T-cell (primary cell): ENCODE data around the gene DDX11. TPM values are rescaled to one million over a fixed set of nuclear protein-coding genes. Genes with fewer than 3 reads are reported as not detected.
"Not testable (repeated sequence)": the region's sequence is repeated elsewhere in the genome, so short reads cannot be mapped to it uniquely, and the experiment has no call there.

Source experiments
- ATAC-seq, 4 experiments: fragments of 200-7000 bp in 3 of 4; fragments of 150-1000 bp in 1 of 4; cut with Tn5 transposase; replicated peaks in 1 of 4; 1 replicate in 3 of 4; 2 replicates in 1 of 4; pipeline ENCODE4 v1.10.0; 2021; ENCODE audit warnings: moderate library complexity in 3 of 4, mild to moderate bottlenecking in 2 of 4, moderate number of reproducible peaks in 1 of 4
- CTCF ChIA-PET, 2 donors: fragments of 300-600 bp; sonication (Branson Sonifier 250); formaldehyde crosslinking; loops; one replicate each; lab custom pipeline; 2022; ENCODE audit warnings: antibody characterized with exemption in 2 of 2; lab: Charles Lee
- POLR2A ChIA-PET, 2 donors: fragments of 300-600 bp; sonication (Branson Sonifier 250); formaldehyde crosslinking; loops; one replicate each; lab custom pipeline; 2022; ENCODE audit warnings: antibody characterized with exemption in 2 of 2; lab: Charles Lee
- DNase-seq, 35 experiments: peaks; one replicate each; pipeline versions ENCODE4 v3.0.0 to v3.0.0-alpha.2; 2013 to 2023
- H3K27ac ChIP-seq: one replicate; pipeline ENCODE4 v1.5.1; 2013; ENCODE audit warnings: low read length
- H3K27me3 ChIP-seq, 2 experiments: replicated peaks in 1 of 2; 1 replicate in 1 of 2; 2 replicates in 1 of 2; pipeline versions ENCODE4 v1.6.1 to v1.7.0; 2013; ENCODE audit warnings: low read length in 1 of 2, mixed read lengths in 1 of 2; ENCODE audit not compliant: control insufficient read depth in 2 of 2, insufficient read depth in 2 of 2; ENCODE audit errors: extremely low read depth in 1 of 2
- H3K36me3 ChIP-seq, 2 donors: 1 replicate in 1 of 2; 2 replicates in 1 of 2; pipeline versions ENCODE4 v1.6.1 to v1.7.0; 2013; ENCODE audit warnings: low read length in 1 of 2; ENCODE audit not compliant: control insufficient read depth in 2 of 2, insufficient read depth in 1 of 2; ENCODE audit errors: extremely low read depth in 1 of 2
- H3K4me1 ChIP-seq, 2 experiments: 1 replicate in 1 of 2; 2 replicates in 1 of 2; pipeline versions ENCODE4 v1.6.1 to v1.7.0; 2013; ENCODE audit warnings: low read length in 2 of 2, mixed read lengths in 1 of 2; ENCODE audit not compliant: insufficient read depth in 2 of 2, control insufficient read depth in 1 of 2; ENCODE audit errors: extremely low read depth in 1 of 2
- H3K4me3 ChIP-seq, 2 donors: 1 replicate in 1 of 2; 2 replicates in 1 of 2; pipeline versions ENCODE4 v1.5.1 to v1.7.0; 2013; ENCODE audit warnings: mild to moderate bottlenecking in 2 of 2, low read length in 1 of 2, moderate library complexity in 1 of 2; ENCODE audit not compliant: control insufficient read depth in 1 of 2; ENCODE audit errors: extremely low read depth in 1 of 2
- H3K9me3 ChIP-seq: 2 replicates; pipeline ENCODE4 v1.7.0; 2013
- H3K27ac Mint-ChIP-seq, 2 donors: one replicate each; pipeline ENCODE4 v1.8.0; 2020 to 2021; ENCODE audit warnings: mild to moderate bottlenecking in 2 of 2, mixed read lengths in 2 of 2
- H3K27me3 Mint-ChIP-seq, 2 donors: one replicate each; pipeline ENCODE4 v1.8.0; 2021 to 2022; ENCODE audit warnings: mixed read lengths in 2 of 2
- H3K36me3 Mint-ChIP-seq: one replicate; pipeline ENCODE4 v1.8.0; 2021; ENCODE audit warnings: mixed read lengths
- H3K4me1 Mint-ChIP-seq, 3 donors: one replicate each; pipeline ENCODE4 v1.8.0; 2020 to 2022; ENCODE audit warnings: mixed read lengths in 3 of 3, mild to moderate bottlenecking in 1 of 3
- H3K4me3 Mint-ChIP-seq, 3 donors: one replicate each; pipeline ENCODE4 v1.8.0; 2020 to 2022; ENCODE audit warnings: mild to moderate bottlenecking in 3 of 3, mixed read lengths in 3 of 3, moderate library complexity in 3 of 3
- H3K9me3 Mint-ChIP-seq, 3 donors: one replicate each; pipeline ENCODE4 v1.8.0; 2020 to 2022; ENCODE audit warnings: mixed read lengths in 3 of 3
- WGBS: methylation state at CpG from one replicate; pipeline ENCODE4 v1.1.5; 2013; ENCODE audit warnings: missing lambda C conversion rate; ENCODE audit not compliant: insufficient coverage; 5-methylcytosine and 5-hydroxymethylcytosine counted together
- total RNA-seq, 35 experiments: library from RNA in 6 of 35; stranded (reverse) in 6 of 35; fragments of 120-200 nt in 1 of 35; gene quantifications; one replicate each; pipeline versions ENCODE4 v1.2.1 to v1.2.4 and lab custom pipeline; 2013 to 2026

DDX11 gene
- total RNA-seq, 5 donors from 2014 or later (not counting 1 experiment from before 2014, with no cell fraction given), result 80.9 to 123 (median 108) TPM

DNA sequence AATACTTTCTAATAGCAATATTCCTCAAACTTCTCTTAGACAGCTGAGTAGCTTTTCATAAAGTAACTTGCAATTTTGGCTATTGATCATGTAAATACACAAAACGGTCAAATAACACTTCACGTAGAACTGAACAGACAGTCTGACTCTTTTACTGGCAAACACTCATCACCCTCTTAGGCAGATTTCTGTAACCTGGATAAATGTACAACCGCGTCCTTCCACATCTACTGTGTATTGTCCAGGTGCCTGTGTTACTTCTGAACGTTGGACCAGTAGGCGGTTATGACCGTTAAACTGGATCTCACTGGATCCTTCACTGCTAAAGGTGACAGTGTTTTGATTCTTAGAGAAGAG lies 43.2 kb downstream of the DDX11 start:
- peaks cover 0 to 43% of the 10 kb centered on the region in 2 experiments for H3K27me3 ChIP-seq
- POLR2A ChIA-PET, H3K36me3 ChIP-seq, H3K27ac ChIP-seq, H3K9me3 Mint-ChIP-seq, H3K9me3 ChIP-seq, DNase-seq, H3K27ac Mint-ChIP-seq, H3K36me3 Mint-ChIP-seq: not testable (repeated sequence)
- 50% methylated on average over 1 of the region's 7 CpGs for WGBS
- Mint-ChIP-seq H3K27me3 (peaks cover 0 to 21% of the 10 kb centered on the region in 2 donors), H3K4me3 (peak overlapping the region; percentile 70 to 85 (median 72)), H3K4me1 (peaks cover 6 to 16% (median 13%) of the 10 kb centered on the region in 3 donors)
- peak overlapping the region in 1 of 2 donors; percentile 44 for H3K4me3 ChIP-seq
- peak in 1 of 4 experiments; percentile 33 for ATAC-seq
- peaks cover 6 to 32% of the 10 kb centered on the region in 2 experiments for H3K4me1 ChIP-seq
- CTCF ChIA-PET, result interaction anchor here (1.0 to 1.2 kb wide), 2 partner anchors 155 kb away, joined by 6 to 8 read pairs; no protein-coding TSS in a partner anchor

DNA sequence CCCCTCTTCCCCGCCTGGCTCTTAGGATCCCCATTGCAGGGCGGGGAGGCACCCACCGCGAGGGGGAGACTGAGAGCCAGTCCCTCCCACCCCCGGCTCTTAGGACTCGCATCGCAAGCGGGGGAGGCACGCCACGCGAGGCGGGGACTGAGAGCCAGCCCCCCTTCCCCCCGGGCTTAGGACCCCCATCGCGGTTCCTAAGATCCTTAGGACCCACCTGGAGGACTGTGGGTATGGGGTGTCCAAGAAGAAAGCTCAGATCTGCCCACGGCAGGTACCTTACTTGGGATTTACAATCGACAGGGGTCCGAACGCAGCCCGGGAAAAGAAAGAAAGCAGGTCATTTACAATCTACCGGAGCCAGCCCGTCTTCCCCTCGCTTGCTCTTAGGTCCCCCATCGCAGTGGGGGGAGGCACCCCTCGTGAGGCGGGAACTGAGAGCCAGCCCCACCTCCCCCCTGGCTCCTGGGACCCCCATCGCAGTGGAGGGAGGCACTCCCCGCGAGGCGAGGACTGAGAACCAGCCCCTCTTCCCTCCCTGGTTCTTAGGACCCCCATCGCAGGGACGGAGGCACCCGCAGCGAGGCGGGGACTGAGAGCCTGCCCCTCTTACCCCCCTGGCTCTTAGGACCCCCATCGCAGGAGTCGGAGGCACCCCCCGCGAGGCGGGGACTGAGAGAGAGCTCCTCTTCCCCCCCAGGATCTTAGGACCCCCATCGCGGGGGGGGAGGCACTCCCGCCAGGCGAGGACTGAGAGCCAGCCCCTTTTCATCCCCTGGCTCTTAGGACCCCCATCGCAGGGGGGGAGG lies 43.7 kb downstream of the DDX11 start:
- Histone ChIP-seq H3K4me1 (peaks cover 6 to 32% of the 10 kb centered on the region in 2 experiments), H3K27ac (no peak overlapping the region), H3K9me3 (no peaks in the 10 kb centered on the region), H3K4me3 (peak overlapping the region; percentile 44 to 75), H3K36me3 (no peaks in the 10 kb centered on the region), H3K27me3 (peaks cover 0 to 43% of the 10 kb centered on the region in 2 experiments)
- peaks cover 0 to 21% of the 10 kb centered on the region in 2 donors for H3K27me3 Mint-ChIP-seq
- H3K36me3 Mint-ChIP-seq, result no peaks in the 10 kb centered on the region
- H3K9me3 Mint-ChIP-seq, result no peaks in the 10 kb centered on the region
- ATAC-seq (peak; percentile 68 to 88 (median 72)), DNase-seq (peak in 33 of 35 experiments; percentile 32 to 74 (median 55))
- H3K4me1 Mint-ChIP-seq, result peaks cover 6 to 16% (median 13%) of the 10 kb centered on the region in 3 donors
- H3K4me3 Mint-ChIP-seq, result peak overlapping the region; percentile 70 to 85 (median 72)
- 0% methylated on average over 10 of the region's 45 CpGs for WGBS
- POLR2A ChIA-PET, result no interaction called here
- CTCF ChIA-PET, result interaction anchor here (1.0 to 1.2 kb wide), 3 partner anchors 121 to 155 kb away, joined by 4 to 8 read pairs (median 6); no protein-coding TSS in a partner anchor
- H3K27ac Mint-ChIP-seq, result no peak overlapping the region

DNA sequence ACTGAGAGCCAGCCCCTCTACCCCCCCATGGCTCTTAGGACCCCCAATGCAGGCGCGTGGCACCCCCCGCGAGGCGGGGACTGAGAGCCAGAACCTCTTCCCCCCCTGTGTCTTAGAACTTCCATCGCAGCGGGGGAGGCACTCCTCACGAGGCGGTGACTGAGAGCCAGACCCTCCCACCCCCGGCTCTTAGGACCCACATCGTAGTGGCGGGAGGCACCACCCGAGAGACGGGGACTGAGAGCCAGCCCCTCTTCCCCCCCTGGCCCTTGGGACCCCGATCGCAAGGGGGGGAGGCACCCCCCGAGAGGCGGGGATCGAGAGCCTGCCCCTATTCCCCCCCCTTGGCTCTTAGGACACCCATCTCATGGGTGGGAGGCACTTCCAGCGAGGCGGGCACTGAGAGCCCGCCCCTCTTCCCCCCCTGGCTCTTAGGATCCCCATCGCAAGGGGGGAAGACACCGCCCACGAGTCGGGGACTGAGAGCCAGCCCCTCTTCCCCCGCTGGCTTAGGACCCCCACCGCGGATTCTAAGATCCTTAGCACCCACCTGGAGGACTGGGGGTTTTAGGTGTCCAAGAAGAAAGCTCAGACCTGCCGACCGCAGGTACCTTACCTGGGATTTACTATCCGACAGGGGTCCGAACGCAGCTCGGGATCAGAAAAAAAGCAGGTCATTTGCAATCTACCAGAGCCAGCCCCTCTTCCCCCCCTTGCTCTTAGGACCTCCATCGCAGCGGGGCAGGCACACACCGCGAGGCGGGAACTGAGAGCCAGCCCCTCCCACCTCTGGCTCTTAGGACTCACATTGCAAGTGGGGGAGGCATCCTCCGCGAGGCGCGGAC lies 44.9 kb downstream of the DDX11 start:
- Histone ChIP-seq H3K4me3 (peak overlapping the region; percentile 44 to 75), H3K27me3 (peaks cover 0 to 45% of the 10 kb centered on the region in 2 experiments), H3K36me3 (no peaks in the 10 kb centered on the region), H3K9me3 (no peaks in the 10 kb centered on the region), H3K4me1 (peaks cover 6 to 32% of the 10 kb centered on the region in 2 experiments), H3K27ac (no peak overlapping the region)
- ATAC-seq (peak; percentile 62 to 73 (median 70)), DNase-seq (peak in 21 of 35 experiments; percentile 16 to 51 (median 40))
- ChIA-PET POLR2A (no interaction called here), CTCF (no interaction called here)
- H3K4me3 Mint-ChIP-seq, result peak overlapping the region; percentile 69 to 85 (median 75)
- H3K27ac Mint-ChIP-seq, result no peak overlapping the region
- no peaks in the 10 kb centered on the region for H3K36me3 Mint-ChIP-seq
- WGBS, result 4% methylated on average over 22 of the region's 44 CpGs
- peaks cover 6 to 16% (median 13%) of the 10 kb centered on the region in 3 donors for H3K4me1 Mint-ChIP-seq
- peaks cover 0 to 16% of the 10 kb centered on the region in 2 donors for H3K27me3 Mint-ChIP-seq
- H3K9me3 Mint-ChIP-seq, result no peaks in the 10 kb centered on the region

DNA sequence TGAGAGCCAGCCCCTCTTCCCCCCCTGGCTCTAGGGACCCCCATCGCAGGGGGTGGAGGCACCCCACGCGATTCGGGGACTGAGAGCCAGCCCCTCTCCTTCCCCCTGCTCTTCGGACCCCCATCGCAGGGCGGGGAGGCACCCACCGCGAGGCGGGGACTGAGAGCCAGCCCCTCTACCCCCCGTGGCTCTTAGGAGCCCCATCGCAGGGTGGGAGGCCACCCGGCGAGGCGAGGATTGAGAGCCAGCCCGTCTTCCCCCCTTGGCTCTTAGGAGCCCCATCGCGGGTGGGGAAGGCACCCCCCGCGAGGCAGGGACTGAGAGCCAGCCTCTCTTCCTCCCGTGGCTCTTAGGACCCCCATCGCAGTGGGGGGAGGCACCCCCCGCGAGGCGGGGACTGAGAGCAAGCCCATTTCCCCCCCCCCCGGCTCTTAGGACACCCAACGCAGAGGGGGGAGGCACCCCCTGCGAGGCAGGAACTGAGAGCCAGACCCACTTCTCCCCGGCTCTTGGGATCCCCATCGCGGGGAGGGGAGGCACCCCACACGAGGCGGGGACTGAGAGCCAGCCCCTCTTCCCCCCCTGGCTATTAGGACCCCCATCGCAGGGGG lies 45.6 kb downstream of the DDX11 start:
- 3% methylated on average over 18 of the region's 34 CpGs for WGBS
- peaks cover 6 to 32% of the 10 kb centered on the region in 2 experiments for H3K4me1 ChIP-seq
- H3K4me3 ChIP-seq, result peak overlapping the region; percentile 44 to 75
- ChIA-PET CTCF (no interaction called here), POLR2A (no interaction called here)
- H3K27me3 ChIP-seq, result peaks cover 0 to 45% of the 10 kb centered on the region in 2 experiments
- H3K9me3 ChIP-seq, result no peaks in the 10 kb centered on the region
- peak in 4 of 35 experiments; percentile 2 to 13 (median 8) for DNase-seq
- H3K27ac Mint-ChIP-seq, result no peak overlapping the region
- peaks cover 6 to 16% (median 13%) of the 10 kb centered on the region in 3 donors for H3K4me1 Mint-ChIP-seq
- peak in 3 of 4 experiments; percentile 13 to 41 (median 26) for ATAC-seq
- H3K4me3 Mint-ChIP-seq, result peak overlapping the region; percentile 13 to 85 (median 75)
- peaks cover 0 to 16% of the 10 kb centered on the region in 2 donors for H3K27me3 Mint-ChIP-seq
- H3K36me3 Mint-ChIP-seq, result no peaks in the 10 kb centered on the region
- no peaks in the 10 kb centered on the region for H3K36me3 ChIP-seq
- no peaks in the 10 kb centered on the region for H3K9me3 Mint-ChIP-seq
- H3K27ac ChIP-seq, result no peak overlapping the region

DNA sequence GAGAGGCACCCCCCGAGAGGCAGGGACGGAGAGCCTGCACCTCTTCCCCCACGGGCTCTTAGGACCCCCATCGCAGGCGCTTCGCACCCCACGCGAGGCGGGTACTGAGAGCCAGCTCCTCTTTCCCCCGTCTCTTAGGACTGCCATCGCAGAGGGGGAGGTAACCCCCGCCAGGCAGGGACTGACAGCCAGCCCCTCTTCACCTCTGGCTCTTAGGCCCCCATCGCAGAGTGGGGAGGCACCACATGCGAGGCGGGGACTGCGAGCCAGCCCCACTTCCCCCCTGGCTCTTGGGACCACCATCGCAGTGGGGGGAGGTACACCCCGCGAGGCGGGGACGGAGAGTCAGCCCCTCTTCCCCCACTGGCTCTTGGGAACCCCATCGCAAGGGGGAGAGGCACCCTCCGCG lies 46.1 kb downstream of the DDX11 start:
- ATAC-seq, result no peak
- H3K27me3 ChIP-seq, result peaks cover 0 to 45% of the 10 kb centered on the region in 2 experiments
- no peaks in the 10 kb centered on the region for H3K36me3 ChIP-seq
- Mint-ChIP-seq H3K9me3 (no peaks in the 10 kb centered on the region), H3K27me3 (peaks cover 0 to 16% of the 10 kb centered on the region in 2 donors), H3K36me3 (no peaks in the 10 kb centered on the region), H3K4me1 (peaks cover 6 to 16% (median 13%) of the 10 kb centered on the region in 3 donors), H3K4me3 (peak overlapping the region in 2 of 3 donors; percentile 43 to 75), H3K27ac (no peak overlapping the region)
- ChIA-PET POLR2A (no interaction called here), CTCF (no interaction called here)
- peak overlapping the region in 1 of 2 donors; percentile 44 for H3K4me3 ChIP-seq
- 17% methylated on average over 10 of the region's 24 CpGs for whole genome bisulfite sequencing
- H3K9me3 ChIP-seq, result no peaks in the 10 kb centered on the region
- H3K27ac ChIP-seq, result no peak overlapping the region
- no peak for DNase-seq
- H3K4me1 ChIP-seq, result peaks cover 6 to 32% of the 10 kb centered on the region in 2 experiments
